HEK293T (cell line): ENCODE results near the gene TNIP1.

Experiments
- BHLHE40 ChIP-seq: fragments of 450-650 bp; IDR thresholded peaks from 2 replicates; pipeline ENCODE4 v1.6.1; 2016; ENCODE audit warnings: mild to moderate bottlenecking, moderate library complexity, borderline replicate concordance
- ELF4 ChIP-seq: fragments of 450-650 bp; IDR thresholded peaks from 2 replicates; pipeline ENCODE4 v1.6.1; 2017; ENCODE audit warnings: antibody characterized with exemption
- FOXK2 ChIP-seq: fragments of 450-650 bp; IDR thresholded peaks from 2 replicates; pipeline ENCODE4 v1.6.1; 2016; ENCODE audit warnings: mild to moderate bottlenecking
- FOXM1 ChIP-seq: fragments of 450-650 bp; IDR thresholded peaks from 2 replicates; pipeline ENCODE4 v1.6.1; 2017; ENCODE audit warnings: mild to moderate bottlenecking, borderline replicate concordance
- PKNOX1 ChIP-seq: fragments of 450-650 bp; IDR thresholded peaks from 2 replicates; pipeline ENCODE4 v1.6.1; 2016
- SP1 ChIP-seq: fragments of 450-650 bp; IDR thresholded peaks from 2 replicates; pipeline ENCODE4 v1.6.1; 2017
- ZNF384 ChIP-seq: fragments of 450-650 bp; IDR thresholded peaks from 2 replicates; pipeline ENCODE4 v1.6.1; 2016

DNA sequence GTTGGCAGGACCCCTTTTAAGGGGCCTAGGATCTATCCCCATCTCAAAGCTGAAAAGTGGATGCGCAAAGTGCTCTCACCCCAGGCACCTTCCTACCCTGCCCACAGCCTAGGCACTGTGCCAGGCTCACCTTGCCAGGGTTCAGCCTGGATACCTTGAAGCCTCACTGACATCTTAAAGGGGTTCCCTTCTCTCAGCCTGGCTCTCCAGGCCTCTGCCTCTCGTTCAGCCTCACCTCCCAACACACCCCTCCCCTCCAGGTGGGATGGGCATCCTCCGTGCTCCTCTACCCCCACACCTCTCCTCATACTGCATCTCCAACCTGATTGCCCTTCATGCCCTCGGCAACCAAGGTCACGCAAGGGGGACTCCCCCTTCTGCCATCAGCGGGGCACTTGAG, 25.5 kb downstream of the TNIP1 start:
- no peak for TF ChIP-seq PKNOX1
- TF ChIP-seq ZNF384: no peak
- no peak for TF ChIP-seq FOXM1
- no peak for TF ChIP-seq SP1
- no peak for TF ChIP-seq BHLHE40
- no peak for TF ChIP-seq FOXK2
- no peak for TF ChIP-seq ELF4
